ENCODE results near the gene C14orf180.
"Not testable (repeated sequence)": the region's sequence is repeated elsewhere in the genome, so short reads cannot be mapped to it uniquely, and the experiment has no call there.

Gene C14orf180

GRCh38 chr14:104611881-104612280 lies 32.3 kb downstream of the C14orf180 start:
- DNase-seq (ENCODE audit: low read depth in 2 of 2), result no peak

DNA sequence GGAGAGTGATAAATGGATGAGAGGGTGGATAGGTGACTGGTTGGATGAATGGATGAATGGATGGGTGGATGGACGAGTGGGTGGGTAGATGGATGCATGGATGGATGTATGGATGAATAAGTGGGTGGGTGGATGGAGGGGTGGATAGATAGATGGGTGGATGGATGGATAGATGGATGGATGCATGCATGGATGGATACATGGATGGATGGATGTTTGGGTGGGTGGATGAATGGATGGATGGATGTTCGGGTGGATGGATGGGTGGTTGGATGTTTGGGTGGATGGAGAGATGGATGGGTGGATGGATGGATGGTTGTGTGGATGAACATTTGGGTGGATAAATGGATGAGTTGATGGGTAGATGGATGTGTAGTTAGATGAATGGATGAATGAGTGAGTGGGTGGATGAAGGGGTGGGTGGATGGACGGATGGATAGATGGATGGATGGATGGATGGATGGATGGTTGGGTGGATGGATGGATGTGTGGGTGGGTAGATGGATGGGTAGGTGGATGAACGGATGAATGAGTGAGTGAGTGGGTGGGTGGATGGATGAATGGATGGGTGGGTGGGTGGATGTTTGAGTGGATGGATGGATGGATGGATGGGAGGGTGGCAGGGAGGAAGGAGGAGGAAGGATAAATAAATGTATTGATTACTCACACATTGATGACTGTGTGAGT lies 34.7 kb downstream of the C14orf180 start:
- no peak for DNase-seq (ENCODE audit: low read depth in 2 of 2)

GRCh38 chr14:104624939-104625338 lies 45.4 kb downstream of the C14orf180 start:
- no peak for DNase-seq (ENCODE audit: low read depth in 2 of 2)

GRCh38 chr14:104632781-104633180 lies 53.2 kb downstream of the C14orf180 start:
- no peak for DNase-seq (ENCODE audit: low read depth in 2 of 2)

GRCh38 chr14:104633276-104634137 lies 53.9 kb downstream of the C14orf180 start:
- DNase-seq (ENCODE audit: low read depth in 2 of 2), result no peak

DNA sequence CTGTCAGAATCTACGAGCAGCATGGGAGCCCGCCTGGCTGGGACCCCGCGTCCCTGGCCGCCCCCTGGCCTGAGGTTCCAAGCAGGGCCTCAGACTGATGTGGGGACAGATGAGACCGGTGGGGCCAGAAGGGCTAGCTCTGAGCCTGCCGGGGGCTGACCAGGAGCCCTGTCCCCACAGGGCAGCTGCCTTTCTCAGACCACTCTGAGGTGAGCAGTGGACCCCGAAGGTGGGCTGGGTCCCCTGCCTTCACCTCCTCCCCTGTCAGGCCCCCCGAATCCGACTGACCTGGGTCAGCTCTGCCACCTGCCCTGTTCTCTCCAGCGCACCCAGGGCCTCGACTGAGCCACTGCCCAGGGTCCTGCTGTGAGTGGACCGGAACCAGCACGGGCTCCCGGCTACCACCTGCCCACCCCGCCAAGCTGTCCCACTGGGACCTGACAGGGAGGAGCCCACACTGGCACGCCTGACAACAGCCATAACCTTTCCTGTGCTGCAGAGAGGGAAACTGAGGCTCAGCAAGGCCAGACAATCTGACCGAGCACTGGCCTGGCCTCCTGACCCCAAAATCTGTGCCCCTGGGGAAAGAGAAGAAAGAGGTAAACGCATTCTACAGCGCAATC lies 54.7 kb downstream of the C14orf180 start:
- DNase-seq (ENCODE audit: low read depth in 2 of 2), result no peak

GRCh38 chr14:104634886-104635570 lies 55.5 kb downstream of the C14orf180 start:
- no peak for DNase-seq (ENCODE audit: low read depth in 2 of 2)

GRCh38 chr14:104635717-104636116 lies 56.2 kb downstream of the C14orf180 start:
- no peak for DNase-seq (ENCODE audit: low read depth in 2 of 2)

GRCh38 chr14:104636131-104636530 lies 56.6 kb downstream of the C14orf180 start:
- DNase-seq (ENCODE audit: low read depth in 2 of 2), result no peak

- not testable (repeated sequence) for DNase-seq (ENCODE audit: low read depth in 2 of 2)
Measured at GRCh38 chr14:104636846-104637545, 57.4 kb downstream of the C14orf180 start.

DNA sequence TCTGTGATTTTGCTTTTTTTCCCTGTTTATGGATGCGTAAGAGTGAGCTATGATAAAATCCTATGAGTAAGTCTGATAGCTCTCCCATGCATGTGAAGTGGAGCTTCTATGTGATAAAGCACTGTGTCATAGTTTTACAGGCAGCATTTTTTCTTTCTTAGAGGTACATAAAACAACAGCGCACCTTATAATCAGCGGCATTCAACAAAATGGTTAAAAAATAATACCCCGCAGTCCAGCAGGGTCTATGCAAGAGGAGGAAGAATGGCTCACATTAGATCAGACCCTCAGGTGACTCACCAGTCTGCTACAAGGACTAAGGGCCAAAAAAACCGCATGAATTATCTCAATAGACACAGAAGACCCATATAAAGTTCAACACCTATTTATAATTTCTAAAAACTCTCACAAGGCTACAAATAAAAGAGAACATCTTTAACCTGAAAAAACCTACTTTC lies 58.0 kb downstream of the C14orf180 start:
- DNase-seq (ENCODE audit: low read depth in 2 of 2), result no peak

DNA sequence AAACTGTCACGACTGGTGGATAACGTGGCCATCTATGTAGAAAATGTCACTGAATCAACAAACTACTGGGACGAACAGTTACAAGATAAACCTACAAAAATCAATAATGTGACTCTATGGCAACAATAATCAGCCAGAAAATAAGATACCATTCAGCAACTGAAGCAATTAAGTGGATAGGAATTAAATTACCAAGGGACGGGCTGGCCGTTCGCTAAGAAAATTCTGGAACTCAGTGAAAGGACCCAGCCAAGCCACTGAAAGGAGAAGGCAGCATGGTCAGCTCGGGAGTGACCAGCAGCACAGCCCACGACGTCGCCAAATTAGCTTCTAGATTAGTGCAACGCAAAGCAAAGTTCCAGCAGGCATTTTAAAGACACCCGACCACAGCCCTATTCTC lies 58.6 kb downstream of the C14orf180 start:
- no peak for DNase-seq (ENCODE audit: low read depth in 2 of 2)

- DNase-seq (ENCODE audit: low read depth in 2 of 2), result no peak
Measured at GRCh38 chr14:104638927-104639450, 59.4 kb downstream of the C14orf180 start.

GRCh38 chr14:104639471-104639870 lies 59.9 kb downstream of the C14orf180 start:
- DNase-seq (ENCODE audit: low read depth in 2 of 2), result no peak
